Pons (tissue), 1 donor: Measurements from ENCODE around the gene ASGR1.

ENCODE experiments used
- DNase-seq: peaks from one replicate; pipeline ENCODE4 v3.0.0-alpha.2; 2016; ENCODE audit warnings: low spot score

Gene ASGR1

GRCh38 chr17:7179317-7180254 lies at the start of gene ASGR1:
ASGR1 (minus strand) TSS chr17:7179370; CDS start chr17:7178563, 807 bp downstream.
- no peak for DNase-seq

GRCh38 chr17:7228920-7229319 lies 49.8 kb upstream of the ASGR1 start:
- DNase-seq, result no peak

DNA sequence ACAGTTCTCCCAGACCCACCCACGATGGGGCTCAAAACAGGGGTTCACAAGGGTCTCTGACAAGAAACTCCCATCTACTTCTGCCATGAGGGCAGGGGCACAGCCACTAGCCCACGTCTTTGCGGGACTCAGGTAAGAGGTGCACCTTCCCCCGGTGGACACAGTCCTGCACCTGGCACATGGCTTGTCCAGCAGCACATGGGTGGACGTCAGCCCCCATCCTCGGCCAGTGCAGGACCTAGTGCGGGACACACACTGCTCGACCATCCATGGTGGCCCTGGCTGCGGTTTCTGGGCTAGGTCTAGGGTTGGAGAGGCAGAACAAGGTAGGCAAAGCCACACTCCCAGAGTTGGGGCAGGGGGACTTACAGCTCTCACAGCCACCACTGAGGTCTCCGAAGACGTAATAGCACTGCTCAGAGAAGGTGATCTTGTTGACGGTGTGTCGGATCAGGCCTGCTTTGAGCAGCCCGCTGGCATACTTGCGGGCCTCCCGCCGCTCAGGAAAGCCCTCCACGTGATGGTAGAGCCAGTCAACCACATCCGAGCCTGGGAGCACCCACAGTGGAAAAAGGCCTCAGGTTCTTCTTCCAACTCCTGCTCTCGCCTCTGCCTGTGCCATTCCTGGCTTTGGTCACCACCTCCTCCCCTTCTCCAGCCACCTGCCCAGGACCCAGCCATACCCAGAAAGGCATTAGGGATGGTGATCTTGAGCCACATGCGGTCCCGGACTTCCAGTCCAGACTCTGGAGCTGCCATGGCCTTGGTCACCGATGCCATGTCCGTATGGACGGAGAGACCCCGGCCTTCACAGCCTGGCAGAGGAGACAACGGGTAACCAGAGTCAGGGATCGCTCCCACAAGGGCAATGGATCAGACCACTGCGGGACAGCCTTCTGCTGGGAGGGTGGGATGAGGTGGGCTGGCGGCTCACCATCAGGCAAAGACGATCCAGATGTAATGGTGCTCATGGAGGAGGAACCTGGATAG lies 47.8 kb upstream of the ASGR1 start:
- no peak for DNase-seq

GRCh38 chr17:7225711-7226331 lies 46.7 kb upstream of the ASGR1 start:
- DNase-seq, result no peak

DNA sequence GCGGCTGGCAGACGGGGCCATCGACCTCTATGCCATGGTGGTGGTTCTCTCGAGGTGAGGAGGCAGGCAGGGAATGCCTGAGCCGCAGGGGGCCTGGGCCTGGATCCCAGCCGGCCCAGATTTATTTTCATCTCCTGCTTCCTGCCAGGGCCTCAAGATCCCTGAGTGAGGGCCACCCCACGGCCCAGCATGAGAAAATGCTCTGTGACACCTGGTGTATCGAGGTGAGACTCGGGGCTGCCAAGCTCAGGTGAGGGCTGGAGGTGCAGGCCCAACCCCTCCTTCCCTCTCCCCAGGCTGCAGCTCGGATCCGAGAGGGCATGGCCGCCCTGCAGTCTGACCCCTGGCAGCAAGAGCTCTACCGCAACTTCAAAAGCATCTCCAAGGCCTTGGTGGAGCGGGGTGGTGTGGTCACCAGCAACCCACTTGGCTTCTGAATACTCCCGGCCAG lies 45.5 kb upstream of the ASGR1 start:
- DNase-seq, result no peak

GRCh38 chr17:7224110-7224509 lies 44.9 kb upstream of the ASGR1 start:
- no peak for DNase-seq

- DNase-seq, result no peak
Observed at GRCh38 chr17:7223375-7223774, 44.2 kb upstream of the ASGR1 start.

DNA sequence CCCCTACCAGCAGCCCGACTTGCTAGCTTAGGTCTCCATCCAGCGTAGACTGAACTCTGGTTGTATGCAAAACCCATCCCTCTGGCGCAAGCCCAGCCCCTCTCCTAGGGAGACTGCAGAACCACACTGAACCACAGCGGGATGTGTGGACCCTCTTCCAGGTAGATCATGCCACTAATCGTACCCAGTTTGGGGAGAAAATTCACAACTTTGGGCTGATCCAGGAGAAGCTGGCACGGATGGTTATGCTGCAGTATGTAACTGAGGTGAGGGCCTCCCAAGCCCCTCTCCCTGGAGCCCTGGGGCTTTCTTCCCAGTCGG lies 43.8 kb upstream of the ASGR1 start:
- DNase-seq, result no peak

GRCh38 chr17:7222093-7222971 lies 43.2 kb upstream of the ASGR1 start:
- no peak for DNase-seq

DNA sequence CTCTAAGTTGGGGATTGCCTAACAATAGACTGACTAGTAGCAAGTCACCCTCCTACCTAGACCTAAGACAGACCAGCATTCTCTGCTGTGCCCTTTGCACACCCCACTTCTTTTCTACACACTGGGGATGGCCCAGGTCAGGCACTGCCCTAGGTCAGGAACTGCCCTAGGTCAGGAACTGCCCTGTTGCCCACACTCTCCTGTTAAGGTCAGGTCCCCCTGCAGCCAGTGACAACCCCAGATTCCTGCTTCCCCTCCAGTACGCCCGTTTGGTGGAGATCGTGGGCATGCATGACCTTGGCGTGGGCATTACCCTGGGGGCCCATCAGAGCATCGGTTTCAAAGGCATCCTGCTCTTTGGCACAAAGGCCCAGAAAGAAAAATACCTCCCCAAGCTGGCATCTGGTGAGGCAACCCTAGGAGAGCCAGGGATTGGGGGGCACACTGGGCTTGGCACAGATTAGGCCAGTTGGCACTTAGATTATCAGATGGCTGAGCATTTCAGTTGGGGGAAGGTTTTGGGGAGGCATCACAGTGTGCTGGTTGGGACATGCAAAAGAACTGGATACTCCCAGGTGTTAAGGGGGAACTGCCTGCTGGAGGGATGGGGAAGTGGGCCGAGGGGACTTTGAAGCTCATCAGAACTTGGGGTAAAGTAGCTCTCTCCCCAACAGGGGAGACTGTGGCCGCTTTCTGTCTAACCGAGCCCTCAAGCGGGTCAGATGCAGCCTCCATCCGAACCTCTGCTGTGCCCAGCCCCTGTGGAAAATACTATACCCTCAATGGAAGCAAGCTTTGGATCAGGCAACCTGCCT lies 42.3 kb upstream of the ASGR1 start:
- no peak for DNase-seq

GRCh38 chr17:7220593-7221277 lies 41.6 kb upstream of the ASGR1 start:
- no peak for DNase-seq

DNA sequence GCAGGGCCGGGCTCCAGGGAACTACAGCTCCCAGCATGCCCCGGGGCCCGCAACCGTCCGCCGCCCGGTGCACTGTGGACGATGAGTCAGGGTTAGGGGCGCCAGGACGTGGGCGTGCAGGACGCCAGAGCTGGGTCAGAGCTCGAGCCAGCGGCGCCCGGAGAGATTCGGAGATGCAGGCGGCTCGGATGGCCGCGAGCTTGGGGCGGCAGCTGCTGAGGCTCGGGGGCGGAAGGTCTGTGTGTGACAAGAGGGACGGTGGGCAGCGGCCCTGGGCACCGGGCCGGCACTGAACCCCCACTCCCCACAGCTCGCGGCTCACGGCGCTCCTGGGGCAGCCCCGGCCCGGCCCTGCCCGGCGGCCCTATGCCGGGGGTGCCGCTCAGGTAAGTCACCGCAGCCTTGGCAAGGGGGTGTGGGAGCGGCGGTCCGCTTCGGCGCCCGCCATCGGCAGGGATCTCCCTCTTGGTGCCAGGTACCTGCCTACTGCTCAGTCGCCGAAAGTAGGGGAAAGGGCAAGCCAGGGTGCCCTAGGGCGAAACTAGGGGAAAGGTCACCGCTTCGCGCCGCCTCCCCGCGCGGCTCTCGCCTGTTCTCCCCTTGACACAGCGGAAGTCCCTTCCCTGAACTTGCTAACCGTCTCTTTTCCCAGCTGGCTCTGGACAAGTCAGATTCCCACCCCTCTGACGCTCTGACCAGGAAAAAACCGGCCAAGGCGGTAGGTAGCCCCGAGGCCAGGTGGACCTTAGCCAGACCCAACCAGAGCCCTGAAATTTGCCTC lies 40.8 kb upstream of the ASGR1 start, which contains the start of the genes ACADVL and DLG4:
TSS of gene ACADVL (plus strand) at position 127 of the 781 bp plus-strand sequence. CDS start at position 174, 47 bp downstream.
TSS of gene DLG4 (minus strand) at position 25 of the 781 bp plus-strand sequence.
- no peak for DNase-seq

GRCh38 chr17:7219229-7219811 lies 40.1 kb upstream of the ASGR1 start:
- peak; percentile 79 for DNase-seq

- DNase-seq, result no peak
Observed at GRCh38 chr17:7218758-7219157, 39.6 kb upstream of the ASGR1 start.

GRCh38 chr17:7218166-7218565 lies 39.0 kb upstream of the ASGR1 start:
- DNase-seq, result no peak

DNA sequence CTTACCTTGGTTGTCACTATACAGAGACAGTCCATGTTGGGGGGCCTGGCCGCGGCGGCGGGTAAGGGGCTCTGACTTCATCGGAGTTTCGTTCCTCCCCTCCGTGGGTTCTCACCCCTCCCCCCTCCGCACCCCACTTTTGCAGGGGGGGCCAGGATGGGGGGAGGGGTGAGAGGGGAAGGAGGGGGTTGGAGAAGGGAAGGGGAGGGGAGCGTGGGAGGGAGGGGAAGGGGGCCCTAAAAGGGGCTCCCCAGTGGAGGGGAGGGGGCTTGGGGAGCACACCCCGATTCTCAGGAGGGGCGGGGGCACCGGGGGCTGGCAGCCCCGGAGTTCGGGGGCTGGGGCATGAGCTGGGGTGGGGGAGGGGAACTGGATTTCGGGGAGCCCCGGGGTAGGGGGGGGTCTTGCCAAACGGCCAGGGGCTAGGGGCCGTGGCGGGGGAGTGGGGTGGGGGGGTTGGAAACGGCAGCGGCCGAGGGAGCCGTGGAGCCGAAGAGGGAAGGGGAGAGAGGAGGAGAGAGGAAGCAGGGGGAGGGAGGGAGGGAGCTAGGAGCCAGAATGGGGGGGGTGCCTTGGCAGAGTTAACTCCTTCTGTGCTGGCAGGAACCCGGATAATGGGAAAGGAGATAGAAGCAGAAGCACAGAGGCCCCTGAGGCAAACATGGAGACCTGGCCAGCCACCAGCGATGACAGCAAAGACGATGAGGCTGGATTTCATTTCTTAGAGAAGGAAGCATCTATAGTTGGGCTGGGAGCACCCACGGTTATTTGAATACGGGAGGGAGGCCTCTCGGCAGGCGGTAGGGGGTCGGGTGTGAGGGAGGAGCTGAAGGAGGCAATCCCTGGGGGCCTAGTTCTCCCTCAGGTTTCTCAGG lies 38.2 kb upstream of the ASGR1 start:
- DNase-seq, result no peak
